Common myeloid progenitor, CD34-positive (primary cell): ENCODE data around the gene KLHL21.
"Not testable (repeated sequence)": the region's sequence is repeated elsewhere in the genome, so short reads cannot be mapped to it uniquely, and the experiment has no call there.

ENCODE experiments used
- CTCF ChIA-PET: fragments of 350-600 bp; sonication (Branson Sonifier 250); formaldehyde crosslinking; loops from one replicate; lab custom pipeline; 2021; ENCODE audit warnings: antibody characterized with exemption; lab: Charles Lee
- POLR2A ChIA-PET: fragments of 350-600 bp; sonication (Branson Sonifier 250); formaldehyde crosslinking; loops from one replicate; lab custom pipeline; 2021; ENCODE audit warnings: antibody characterized with exemption; lab: Charles Lee
- DNase-seq, 3 donors: peaks; one replicate each; pipeline versions ENCODE4 v3.0.0 to v3.0.0-alpha.2; 2013
- H3K27ac ChIP-seq, 2 experiments: 1 replicate in 1 of 2; 2 replicates in 1 of 2; pipeline ENCODE4 v1.7.0; 2013; ENCODE audit warnings: inconsistent platforms in 2 of 2, low read length in 2 of 2, mild to moderate bottlenecking in 2 of 2, low read depth in 1 of 2, moderate library complexity in 1 of 2; ENCODE audit not compliant: severe bottlenecking in 2 of 2, insufficient read depth in 1 of 2, poor library complexity in 1 of 2
- H3K27me3 ChIP-seq, 5 experiments: replicated peaks in 2 of 5; 1 replicate in 3 of 5; 2 replicates in 2 of 5; pipeline versions ENCODE4 v1.6.1 to v1.7.0; 2013; ENCODE audit warnings: low read length in 4 of 5, mild to moderate bottlenecking in 2 of 5, moderate library complexity in 2 of 5, inconsistent platforms in 1 of 5; ENCODE audit not compliant: insufficient read depth in 5 of 5, control insufficient read depth in 4 of 5
- H3K36me3 ChIP-seq, 4 experiments: 1 replicate in 2 of 4; 2 replicates in 2 of 4; pipeline versions ENCODE4 v1.6.1 to v1.7.0; 2013; ENCODE audit warnings: low read length in 3 of 4, control low read depth in 1 of 4, mild to moderate bottlenecking in 1 of 4; ENCODE audit not compliant: control insufficient read depth in 4 of 4, insufficient read depth in 4 of 4
- H3K4me1 ChIP-seq, 4 experiments: 1 replicate in 3 of 4; 2 replicates in 1 of 4; pipeline versions ENCODE4 v1.6.1 to v1.7.1; 2013; ENCODE audit warnings: low read length in 3 of 4, mild to moderate bottlenecking in 3 of 4, control low read depth in 1 of 4, inconsistent platforms in 1 of 4, moderate library complexity in 1 of 4; ENCODE audit not compliant: control insufficient read depth in 4 of 4, insufficient read depth in 4 of 4; ENCODE audit errors: control extremely low read depth in 1 of 4
- H3K4me3 ChIP-seq, 7 experiments: 1 replicate in 4 of 7; 2 replicates in 3 of 7; pipeline versions ENCODE4 v1.5.1 to v1.7.0; 2013; ENCODE audit warnings: mild to moderate bottlenecking in 7 of 7, low read length in 6 of 7, moderate library complexity in 6 of 7, inconsistent platforms in 2 of 7, low read depth in 2 of 7, control low read depth in 1 of 7; ENCODE audit not compliant: insufficient read depth in 4 of 7, control insufficient read depth in 1 of 7; ENCODE audit errors: extremely low read depth in 1 of 7
- H3K9me3 ChIP-seq, 5 experiments: 1 replicate in 4 of 5; 2 replicates in 1 of 5; pipeline versions ENCODE4 v1.6.1 to v1.7.1; 2013; ENCODE audit warnings: low read length in 4 of 5, mild to moderate bottlenecking in 2 of 5, inconsistent platforms in 1 of 5, low read depth in 1 of 5, moderate library complexity in 1 of 5; ENCODE audit not compliant: control insufficient read depth in 4 of 5, insufficient read depth in 2 of 5; ENCODE audit errors: control extremely low read depth in 1 of 5
- WGBS: methylation state at CpG from one replicate; pipeline ENCODE4 v1.1.5; 2013; ENCODE audit not compliant: insufficient coverage; 5-methylcytosine and 5-hydroxymethylcytosine counted together

Gene KLHL21

GRCh38 chr1:6570987-6571386 lies 31.7 kb downstream of the KLHL21 start:
- Histone ChIP-seq H3K27me3 (no peaks in the 10 kb centered on the region), H3K36me3 (no peaks in the 10 kb centered on the region), H3K4me1 (no peaks in the 10 kb centered on the region), H3K4me3 (no peak overlapping the region), H3K27ac (no peak overlapping the region), H3K9me3 (no peaks in the 10 kb centered on the region)
- DNase-seq = no peak
- ChIA-PET CTCF (interaction anchor here (2.7 kb wide), 1 partner anchor 17 kb away, joined by 9 read pairs; the partner anchor contains the start of genes NOL9 and TAS1R1), POLR2A (no interaction called here)
- 76% methylated on average over 5 of the region's 5 CpGs for WGBS

GRCh38 chr1:6570100-6570499 lies 32.6 kb downstream of the KLHL21 start:
- no peaks in the 10 kb centered on the region for H3K4me1 ChIP-seq
- H3K4me3 ChIP-seq = no peak overlapping the region
- ChIA-PET CTCF (interaction anchor here (2.7 kb wide), 1 partner anchor 16 kb away, joined by 9 read pairs; the partner anchor contains the start of genes NOL9 and TAS1R1), POLR2A (interaction anchor here (0.6 kb wide), 1 partner anchor 235 kb away, joined by 3 read pairs; no protein-coding TSS in a partner anchor)
- WGBS = 94% methylated on average over 3 of the region's 3 CpGs
- H3K36me3 ChIP-seq = no peaks in the 10 kb centered on the region
- no peaks in the 10 kb centered on the region for H3K27me3 ChIP-seq
- DNase-seq = no peak
- H3K27ac ChIP-seq = no peak overlapping the region
- H3K9me3 ChIP-seq = no peaks in the 10 kb centered on the region

- H3K36me3 ChIP-seq = no peaks in the 10 kb centered on the region
- DNase-seq = no peak
- 97% methylated on average over 11 of the region's 11 CpGs for whole genome bisulfite sequencing
- H3K9me3 ChIP-seq = no peaks in the 10 kb centered on the region
- no peaks in the 10 kb centered on the region for H3K27me3 ChIP-seq
- POLR2A ChIA-PET = interaction anchor here (0.8 kb wide), 1 partner anchor 21 kb away, joined by 6 read pairs; no protein-coding TSS in a partner anchor
- H3K4me1 ChIP-seq = no peaks in the 10 kb centered on the region
- CTCF ChIA-PET = no interaction called here
- no peak overlapping the region for H3K4me3 ChIP-seq
- H3K27ac ChIP-seq = no peak overlapping the region
Measured at GRCh38 chr1:6569033-6569432, 33.6 kb downstream of the KLHL21 start.

GRCh38 chr1:6560267-6560666 lies 42.4 kb downstream of the KLHL21 start:
- Histone ChIP-seq H3K36me3 (no peaks in the 10 kb centered on the region), H3K4me3 (no peak overlapping the region), H3K27ac (no peak overlapping the region), H3K4me1 (no peaks in the 10 kb centered on the region), H3K9me3 (no peaks in the 10 kb centered on the region), H3K27me3 (peaks cover 0 to 2% (median 0%) of the 10 kb centered on the region in 5 experiments)
- CTCF ChIA-PET = no interaction called here
- WGBS = 88% methylated on average over 9 of the region's 9 CpGs
- peak in 1 of 3 donors; percentile 22 for DNase-seq
- POLR2A ChIA-PET = no interaction called here

- H3K27me3 ChIP-seq, H3K9me3 ChIP-seq, H3K27ac ChIP-seq, H3K4me1 ChIP-seq, POLR2A ChIA-PET, H3K36me3 ChIP-seq, DNase-seq, H3K4me3 ChIP-seq: not testable (repeated sequence)
- WGBS = 90% methylated on average over 8 of the region's 11 CpGs
- CTCF ChIA-PET = interaction anchor here (0.9 kb wide), 1 partner anchor 50 kb away, joined by 3 read pairs; no protein-coding TSS in a partner anchor
Measured at GRCh38 chr1:6559161-6559560, 43.5 kb downstream of the KLHL21 start.

GRCh38 chr1:6557597-6557996 lies 45.1 kb downstream of the KLHL21 start:
- no peak overlapping the region for H3K27ac ChIP-seq
- DNase-seq = no peak
- ChIA-PET CTCF (interaction anchor here (0.8 to 1.0 kb wide), 3 partner anchors 20 to 47 kb away, joined by 3 read pairs; no protein-coding TSS in a partner anchor), POLR2A (no interaction called here)
- H3K36me3 ChIP-seq = no peaks in the 10 kb centered on the region
- WGBS = no CpG with 5 or more reads among the region's 1 CpG
- H3K27me3 ChIP-seq = no peaks in the 10 kb centered on the region
- no peaks in the 10 kb centered on the region for H3K9me3 ChIP-seq
- H3K4me3 ChIP-seq = no peak overlapping the region
- peaks cover 5 to 19% (median 15%) of the 10 kb centered on the region in 4 experiments for H3K4me1 ChIP-seq

- Histone ChIP-seq H3K9me3 (no peaks in the 10 kb centered on the region), H3K4me1 (peaks cover 5 to 19% (median 15%) of the 10 kb centered on the region in 4 experiments), H3K27me3 (no peaks in the 10 kb centered on the region), H3K27ac (peak within 1 kb of the TSS; percentile 75 to 92), H3K36me3 (peaks cover 0 to 6% (median 4%) of the 10 kb centered on the region in 4 experiments), H3K4me3 (peak within 1 kb of the TSS; percentile 76 to 95 (median 93))
- WGBS = 99% methylated on average over 15 of the region's 19 CpGs
- POLR2A ChIA-PET = interaction anchor here (0.8 to 1.0 kb wide), 3 partner anchors 26 to 54 kb away, joined by 3 to 4 read pairs (median 3); no protein-coding TSS in a partner anchor
- CTCF ChIA-PET = interaction anchor here (0.6 to 3.7 kb wide), 11 partner anchors 16 to 173 kb away, joined by 3 to 21 read pairs (median 4); partner anchors contain the start of gene ZBTB48
- DNase-seq = no peak
Measured at GRCh38 chr1:6554907-6555778, 47.5 kb downstream of the KLHL21 start, which contains the start of gene TAS1R1. Gene TAS1R1, plus strand, starts transcription at chr1:6555307. Its CDS starts 67 bp downstream, at chr1:6555374.
